Psoas muscle (tissue), 8 donors: ENCODE results near the gene CWC15. TPM values are rescaled to one million over a fixed set of nuclear protein-coding genes. Genes with fewer than 3 reads are reported as not detected.

Experiments used
- ATAC-seq, 4 donors: fragments of 200-7000 bp; cut with Tn5 transposase; one replicate each; pipeline ENCODE4 v1.9.1; 2020; ENCODE audit warnings: moderate library complexity in 3 of 4, mild to moderate bottlenecking in 2 of 4
- DNase-seq, 2 donors: peaks; one replicate each; pipeline ENCODE4 v3.0.0-alpha.2; 2020
- H3K27ac ChIP-seq: fragments of 200-600 bp; one replicate; pipeline ENCODE4 v1.8.0; 2022
- H3K27me3 ChIP-seq, 3 donors: fragments of 200-600 bp in 1 of 3; one replicate each; pipeline versions ENCODE4 v1.6.1 to v1.8.0; 2013 to 2022; ENCODE audit warnings: low read length in 2 of 3, mild to moderate bottlenecking in 2 of 3, moderate library complexity in 1 of 3; ENCODE audit not compliant: insufficient read depth in 3 of 3
- H3K36me3 ChIP-seq, 2 donors: fragments of 200-600 bp in 1 of 2; one replicate each; pipeline versions ENCODE4 v1.6.1 to v1.8.0; 2013 to 2022; ENCODE audit warnings: low read depth in 1 of 2, mild to moderate bottlenecking in 1 of 2, moderate library complexity in 1 of 2; ENCODE audit not compliant: insufficient read depth in 1 of 2
- H3K4me1 ChIP-seq: fragments of 200-600 bp; one replicate; pipeline ENCODE4 v1.8.0; 2022
- H3K4me3 ChIP-seq: fragments of 200-600 bp; one replicate; pipeline ENCODE4 v1.8.0; 2022; ENCODE audit warnings: mild to moderate bottlenecking
- H3K9me3 ChIP-seq: fragments of 200-600 bp; one replicate; pipeline ENCODE4 v1.8.0; 2022
- CTCF ChIP-seq: fragments of 200-600 bp; IDR thresholded peaks from one replicate; pipeline ENCODE4 v1.8.0; 2022; ENCODE audit warnings: antibody characterized with exemption
- WGBS, 3 donors: extraction: QIAGEN DNeasy Blood & Tissue Kit; methylation state at CpG; one replicate each; pipeline versions ENCODE4 v1.1.6 to v1.1.7; 2013; 5-methylcytosine and 5-hydroxymethylcytosine counted together
- intact Hi-C, 2 donors: fragments of 100-400 bp; cut with DNase I; formaldehyde crosslinking; loops; one replicate each; pipeline versions ENCODE4 v1.11.0 to v1.14.2; 2022
- polyA plus RNA-seq, 3 donors: library from polyadenylated mRNA; stranded (reverse); fragments of 200-250 nt; gene quantifications; one replicate each; pipeline ENCODE4 v1.2.3, GENCODE V29; 2013
- total RNA-seq, 4 donors: library from RNA; stranded (reverse); fragmentation: NEBNext Ultra II Directional in 2 of 4; extraction: Animal tissue kit (Norgen Biotek cat#: 25700) in 2 of 4; gene quantifications; one replicate each; pipeline versions ENCODE4 v1.2.1 to v1.2.4, GENCODE V29; 2021 to 2023
- donor health status: healthy with polysubstance abuse.
- donor health status: DM: no; HTN: no; CAD: no; lungs with moderate emphysema.
- donor health status: Bipolar disorder and iron deficiency.
- donor health status: healthy.
- donor health status: DM: yes; HTN: yes; CAD: no.
- donor health status: DM: no; HTN: no; CAD: no.
- donor health status: DM: no; HTN: no; CAD: no.
- donor health status: DM: yes; HTN: yes; CAD: no.

CWC15 gene
- total and polyA plus RNA-seq, 7 donors: 71.4 to 91.6 (median 82.4) TPM

DNA sequence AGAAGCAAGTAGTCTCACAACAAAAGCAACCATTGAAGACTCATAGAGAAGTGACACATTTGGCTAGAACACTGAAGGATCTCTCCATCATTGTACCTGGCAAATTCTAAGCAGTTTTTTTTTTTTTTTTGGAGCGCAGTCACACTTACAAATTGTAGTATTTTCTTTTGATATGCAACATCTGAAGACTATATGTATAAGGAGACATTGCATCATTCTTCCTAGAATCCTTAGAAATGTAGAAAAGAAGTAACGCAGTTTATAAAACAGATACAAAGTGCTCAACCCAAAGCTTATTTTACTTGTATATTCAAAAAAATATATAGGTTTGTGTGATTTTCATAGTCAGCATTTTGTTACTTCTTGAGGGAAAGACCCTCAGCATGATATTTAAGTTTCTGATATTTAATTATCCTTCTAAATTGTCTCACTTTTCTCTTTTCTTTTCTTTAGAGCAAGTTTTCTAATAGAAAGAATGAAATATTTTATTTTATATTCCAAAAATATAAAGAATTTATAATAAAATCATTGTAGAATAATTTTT is 20.1 kb upstream of the CWC15 start:
- Histone ChIP-seq H3K36me3 (no peaks in the 10 kb centered on the region), H3K27me3 (no peaks in the 10 kb centered on the region), H3K9me3 (no peaks in the 10 kb centered on the region), H3K4me1 (no peaks in the 10 kb centered on the region), H3K4me3 (no peak overlapping the region), H3K27ac (no peak overlapping the region)
- no peak for TF ChIP-seq CTCF
- ATAC-seq: no peak
- intact Hi-C loops: no loop called here
- 97 to 99% (median 97%) methylated on average over 2 of the region's 2 CpGs for WGBS, 3 donors
- no peak for DNase-seq

DNA sequence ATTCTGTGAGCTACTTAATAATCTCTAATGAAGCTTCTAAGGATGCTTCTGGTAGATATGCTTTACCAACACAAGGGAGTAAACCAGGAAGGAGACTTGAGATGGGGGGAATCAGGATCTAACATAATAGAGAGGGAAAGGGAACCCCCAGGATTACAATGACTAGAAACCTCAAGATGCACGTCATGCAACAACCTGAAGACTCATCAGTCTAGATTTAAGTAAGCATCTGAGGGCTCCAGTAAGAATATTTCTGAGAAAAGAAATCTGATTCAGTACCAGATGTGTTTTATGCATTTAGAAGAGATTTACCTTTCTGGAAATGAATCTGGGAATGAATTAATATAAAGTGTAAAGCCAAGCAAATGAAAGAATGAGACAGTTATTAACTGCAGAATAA is 15.4 kb upstream of the CWC15 start:
- ATAC-seq (no peak), DNase-seq (no peak)
- intact Hi-C loops: no loop called here
- H3K4me1 ChIP-seq: no peaks in the 10 kb centered on the region
- no peak overlapping the region for H3K27ac ChIP-seq
- WGBS, 3 donors: 74 to 100% (median 79%) methylated on average over 1 of the region's 1 CpG
- no peak overlapping the region for H3K4me3 ChIP-seq
- H3K36me3 ChIP-seq: no peaks in the 10 kb centered on the region
- H3K9me3 ChIP-seq: no peaks in the 10 kb centered on the region
- TF ChIP-seq CTCF: no peak
- H3K27me3 ChIP-seq: no peaks in the 10 kb centered on the region

GRCh38 chr11:94987378-94987777 is 14.0 kb upstream of the CWC15 start:
- Histone ChIP-seq H3K27ac (no peak overlapping the region), H3K9me3 (no peaks in the 10 kb centered on the region), H3K4me1 (no peaks in the 10 kb centered on the region), H3K36me3 (no peaks in the 10 kb centered on the region), H3K4me3 (no peak overlapping the region), H3K27me3 (no peaks in the 10 kb centered on the region)
- WGBS, 3 donors: 75 to 79% (median 75%) methylated on average over 4 of the region's 4 CpGs
- intact Hi-C loops: no loop called here
- TF ChIP-seq CTCF: no peak
- DNase-seq (no peak), ATAC-seq (no peak)

DNA sequence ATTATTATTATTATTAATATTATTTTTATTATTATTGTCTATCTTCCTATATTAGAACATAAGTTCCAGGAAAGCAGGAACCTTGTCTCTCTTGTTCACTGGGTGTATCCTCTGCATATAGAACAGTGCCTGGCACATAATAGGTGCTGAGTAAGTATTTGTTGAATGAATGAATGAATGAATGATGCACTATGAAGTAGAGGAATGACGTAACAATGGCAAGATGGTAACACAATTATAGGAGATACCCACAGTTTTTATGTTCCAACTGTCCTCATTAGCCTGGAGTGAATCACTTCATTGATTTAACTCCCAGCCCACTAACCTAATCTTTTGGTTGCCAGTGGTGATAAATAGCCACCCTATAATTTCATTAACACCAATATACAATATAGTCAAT is 2.2 kb upstream of the CWC15 start:
- no peak for TF ChIP-seq CTCF
- intact Hi-C loops: loop anchor here (10.0 kb wide), 3 partner anchors 89 to 231 kb away; partner anchors contain the start of gene SRSF8 (in 1 of the 2)
- H3K4me1 ChIP-seq: peaks cover 13% of the 10 kb centered on the region
- DNase-seq (no peak), ATAC-seq (no peak)
- peaks cover 0 to 16% of the 10 kb centered on the region in 2 donors for H3K36me3 ChIP-seq
- H3K27ac ChIP-seq: no peak overlapping the region
- no peaks in the 10 kb centered on the region for H3K9me3 ChIP-seq
- no peaks in the 10 kb centered on the region for H3K27me3 ChIP-seq
- WGBS, 3 donors: 87 to 97% (median 94%) methylated on average over 1 of the region's 1 CpG
- H3K4me3 ChIP-seq: no peak overlapping the region

DNA sequence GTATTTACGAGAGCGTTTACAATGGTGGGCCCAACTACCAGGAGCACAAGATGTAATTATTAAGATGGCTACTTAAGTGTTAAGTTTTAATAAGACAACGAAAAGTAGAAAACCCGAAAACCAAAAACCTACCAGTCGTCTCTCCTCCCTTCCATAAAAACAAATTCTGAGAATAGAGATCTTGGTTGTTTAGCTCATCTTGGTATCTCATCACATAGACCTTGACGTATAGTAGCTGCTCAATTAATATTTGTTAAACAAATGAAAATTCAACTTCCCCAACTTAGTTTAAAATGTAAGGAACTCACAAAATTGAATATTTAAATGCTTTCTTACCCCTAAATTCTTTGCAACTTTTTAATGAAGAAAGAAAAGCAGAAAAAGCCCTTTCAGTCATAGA is 822 bp upstream of the CWC15 start:
- peaks cover 4 to 30% of the 10 kb centered on the region in 2 donors for H3K36me3 ChIP-seq
- peaks cover 13% of the 10 kb centered on the region for H3K4me1 ChIP-seq
- H3K27me3 ChIP-seq: no peaks in the 10 kb centered on the region
- H3K4me3 ChIP-seq: peak overlapping the region; percentile 95
- TF ChIP-seq CTCF: no peak
- DNase-seq (no peak), ATAC-seq (no peak)
- peak overlapping the region; percentile 86 for H3K27ac ChIP-seq
- intact Hi-C loops: loop anchor here (1.0 to 10.0 kb wide), 6 partner anchors 16 to 818 kb away; partner anchors contain the start of genes SRSF8 (in 2 of the 2) and CEP57 (in 1 of the 2)
- WGBS, 3 donors: 46 to 53% (median 48%) methylated on average over 6 of the region's 6 CpGs
- no peaks in the 10 kb centered on the region for H3K9me3 ChIP-seq
